ENCODE measurements around the gene CAPN5. TPM values are rescaled to one million over a fixed set of nuclear protein-coding genes. Genes with fewer than 3 reads are reported as not detected.

CAPN5 gene
- polyA plus RNA-seq, 4 donors = 22.6 to 31.9 (median 27.0) TPM

GRCh38 chr11:77127920-77128691 lies 61.3 kb downstream of the CAPN5 start, which contains the start of gene MYO7A:
MYO7A (plus strand) TSS chr11:77128246; CDS start chr11:77130635, 2,389 bp downstream.
- DNase-seq (ENCODE audit: low read depth in 4 of 4, low spot score in 3 of 4) = peak; percentile 69 to 77 (median 72)

- DNase-seq (ENCODE audit: low read depth in 4 of 4, low spot score in 3 of 4) = no peak
Observed at GRCh38 chr11:77129069-77129841, 62.5 kb downstream of the CAPN5 start.

GRCh38 chr11:77129842-77130756 lies 63.3 kb downstream of the CAPN5 start:
- no peak for DNase-seq (ENCODE audit: low read depth in 4 of 4, low spot score in 3 of 4)

GRCh38 chr11:77130763-77131513 lies 64.2 kb downstream of the CAPN5 start:
- DNase-seq (ENCODE audit: low read depth in 4 of 4, low spot score in 3 of 4) = no peak

GRCh38 chr11:77131560-77131959 lies 64.8 kb downstream of the CAPN5 start:
- DNase-seq (ENCODE audit: low read depth in 4 of 4, low spot score in 3 of 4) = no peak

- DNase-seq (ENCODE audit: low read depth in 4 of 4, low spot score in 3 of 4) = no peak
Observed at GRCh38 chr11:77135069-77135468, 68.3 kb downstream of the CAPN5 start.

- no peak for DNase-seq (ENCODE audit: low read depth in 4 of 4, low spot score in 3 of 4)
Observed at GRCh38 chr11:77136074-77136473, 69.3 kb downstream of the CAPN5 start.

GRCh38 chr11:77136784-77137420 lies 70.1 kb downstream of the CAPN5 start:
- no peak for DNase-seq (ENCODE audit: low read depth in 4 of 4, low spot score in 3 of 4)

GRCh38 chr11:77137421-77137820 lies 70.7 kb downstream of the CAPN5 start:
- DNase-seq (ENCODE audit: low read depth in 4 of 4, low spot score in 3 of 4) = no peak

- DNase-seq (ENCODE audit: low read depth in 4 of 4, low spot score in 3 of 4) = no peak
Observed at GRCh38 chr11:77138106-77138649, 71.4 kb downstream of the CAPN5 start.

- DNase-seq (ENCODE audit: low read depth in 4 of 4, low spot score in 3 of 4) = no peak
Observed at GRCh38 chr11:77139201-77139600, 72.4 kb downstream of the CAPN5 start.

GRCh38 chr11:77140231-77140851 lies 73.6 kb downstream of the CAPN5 start:
- DNase-seq (ENCODE audit: low read depth in 4 of 4, low spot score in 3 of 4) = no peak

GRCh38 chr11:77141034-77141433 lies 74.3 kb downstream of the CAPN5 start:
- DNase-seq (ENCODE audit: low read depth in 4 of 4, low spot score in 3 of 4) = no peak

- DNase-seq (ENCODE audit: low read depth in 4 of 4, low spot score in 3 of 4) = no peak
Observed at GRCh38 chr11:77141475-77141874, 74.7 kb downstream of the CAPN5 start.

- no peak for DNase-seq (ENCODE audit: low read depth in 4 of 4, low spot score in 3 of 4)
Observed at GRCh38 chr11:77142091-77142975, 75.6 kb downstream of the CAPN5 start.

- no peak for DNase-seq (ENCODE audit: low read depth in 4 of 4, low spot score in 3 of 4)
Observed at GRCh38 chr11:77143405-77144020, 76.7 kb downstream of the CAPN5 start.

- DNase-seq (ENCODE audit: low read depth in 4 of 4, low spot score in 3 of 4) = no peak
Observed at GRCh38 chr11:77144196-77144856, 77.6 kb downstream of the CAPN5 start.
